Heart left ventricle (tissue), 16 donors: ENCODE measurements around the gene MCM10. TPM values are rescaled to one million over a fixed set of nuclear protein-coding genes. Genes with fewer than 3 reads are reported as not detected.
"Not testable (repeated sequence)": the region's sequence is repeated elsewhere in the genome, so short reads cannot be mapped to it uniquely, and the experiment has no call there.

Source experiments
- ATAC-seq, 4 donors: fragments of 200-7000 bp; cut with Tn5 transposase; one replicate each; pipeline ENCODE4 v1.9.1; 2020 to 2022; ENCODE audit warnings: moderate library complexity in 4 of 4, mild to moderate bottlenecking in 3 of 4, moderate number of reproducible peaks in 1 of 4
- DNase-seq, 5 donors: peaks; one replicate each; pipeline ENCODE4 v3.0.0-alpha.2; 2020
- H3K27ac ChIP-seq, 12 donors: fragments of 200-600 bp; sonication (generic) in 4 of 12; one replicate each; pipeline versions ENCODE4 v1.5.0 to v1.8.0; 2016 to 2022; ENCODE audit warnings: mild to moderate bottlenecking in 2 of 12
- H3K27me3 ChIP-seq, 9 donors: fragments of 200-600 bp; sonication (generic) in 2 of 9; one replicate each; pipeline versions ENCODE4 v1.5.1 to v1.8.0; 2016 to 2022; ENCODE audit warnings: mild to moderate bottlenecking in 3 of 9
- H3K36me3 ChIP-seq, 9 donors: fragments of 200-600 bp; sonication (generic) in 2 of 9; one replicate each; pipeline versions ENCODE4 v1.5.0 to v1.8.0; 2018 to 2022; ENCODE audit warnings: mild to moderate bottlenecking in 2 of 9
- H3K4me1 ChIP-seq, 12 donors: fragments of 200-600 bp; sonication (generic) in 4 of 12; one replicate each; pipeline versions ENCODE4 v1.5.0 to v1.8.0; 2016 to 2022; ENCODE audit warnings: mild to moderate bottlenecking in 3 of 12
- H3K4me3 ChIP-seq, 12 donors: fragments of 200-600 bp; sonication (generic) in 4 of 12; one replicate each; pipeline versions ENCODE4 v1.5.0 to v1.8.0; 2017 to 2022; ENCODE audit warnings: mild to moderate bottlenecking in 9 of 12, moderate library complexity in 4 of 12
- H3K9me3 ChIP-seq, 12 donors: fragments of 200-600 bp; sonication (generic) in 4 of 12; one replicate each; pipeline versions ENCODE4 v1.5.0 to v1.8.0; 2016 to 2022; ENCODE audit warnings: mild to moderate bottlenecking in 1 of 12
- POLR2A ChIP-seq, 2 donors: fragments of 450-650 bp; IDR thresholded peaks; one replicate each; pipeline ENCODE4 v1.6.1; 2017; ENCODE audit warnings: antibody characterized with exemption in 2 of 2, mild to moderate bottlenecking in 2 of 2, moderate library complexity in 2 of 2
- WGBS, 4 donors: extraction: QIAGEN DNeasy Blood & Tissue Kit in 2 of 4; methylation state at CpG; one replicate each; pipeline versions ENCODE4 v1.1.5 to v1.1.7; 2013 to 2018; 5-methylcytosine and 5-hydroxymethylcytosine counted together
- intact Hi-C, 10 donors: fragments of 100-400 bp; cut with DNase I; formaldehyde crosslinking; loops; one replicate each; pipeline versions ENCODE4 v1.11.1 to v1.14.2; 2022
- polyA plus RNA-seq, 2 donors: library from polyadenylated mRNA; stranded (reverse); fragments of 200-250 nt; gene quantifications; one replicate each; pipeline ENCODE4 v1.2.3, GENCODE V29; 2013
- total RNA-seq, 9 donors: library from RNA; depleted of rRNA in 2 of 9; stranded (reverse); fragments of >200 nt in 2 of 9; fragmentation: NEBNext Ultra II Directional in 3 of 9; extraction: Animal tissue kit (Norgen Biotek cat#: 25700) in 3 of 9; gene quantifications; one replicate each; pipeline versions ENCODE4 v1.1.0 to v1.2.4, GENCODE V29; 2016 to 2023
- TF ChIP-seq, protein P1 (sequence below), 12 donors: fragments of 200-600 bp; sonication (generic) in 4 of 12; IDR thresholded peaks; one replicate each; pipeline versions ENCODE4 v1.5.0 to v1.8.0; 2018 to 2022; ENCODE audit warnings: antibody characterized with exemption in 12 of 12, mild to moderate bottlenecking in 5 of 12
- donor health status: ischemic (EF 13 %, LVEDD 7.1; RV severe dilation, severe dysfunction).
- donor health status: healthy with polysubstance abuse.
- donor health status: DM: no; HTN: yes; CAD: no.
- donor health status: DM: no; HTN: no; CAD: no.
- donor health status: ischemic (EF 25% LVEDD 6.9; RV normal size, moderate dysfunction).
- donor health status: ischemic (EF 25% LVEDD 5.7; RV mildly dilated, moderate dysfunction).
- donor health status: healthy.
- donor health status: DM: yes; HTN: yes; CAD: no.
- donor health status: ischemic (EF 35%, LVEDD 5.7; RV mildly dilated, moderate dysfunction).
- donor health status: nonischemic (EF 11% LVEDD 7.7; RV severe dilation, severe dysfunction).
- donor health status: DM: yes; HTN: yes; CAD: no.
- donor health status: PGD.
- donor health status: ischemic (EF 29% LVEDD 5.4; RV normal size, mild dysfunction).
- donor health status: nonischemic (EF 23%, LVEDD 6.1; RV moderate dilation, normal function).

Gene MCM10
- total and polyA plus RNA-seq, 11 donors = 0.11 to 4.2 (median 0.24) TPM; not detected in 3

DNA sequence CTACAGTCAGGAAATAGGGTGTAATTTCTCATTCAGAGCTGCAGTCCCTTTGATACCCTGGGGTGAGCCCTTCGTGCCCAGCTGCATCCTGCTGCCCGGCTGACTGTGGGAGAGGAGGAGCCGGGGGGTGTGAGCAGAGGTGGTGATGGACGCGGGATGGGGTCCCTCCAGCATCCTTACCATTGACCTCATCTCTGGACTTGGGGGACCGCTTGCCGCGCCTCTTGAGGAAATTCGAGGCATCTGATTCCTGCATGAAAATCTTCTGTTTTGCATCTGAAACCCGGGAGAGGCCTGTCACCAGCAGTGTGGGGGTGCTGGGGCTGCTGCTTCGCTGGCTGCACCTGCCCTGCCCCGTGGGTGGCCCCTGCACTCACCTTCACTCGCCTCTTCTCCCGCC, 72.0 kb downstream of the MCM10 start:
- no peak for ATAC-seq
- DNase-seq = no peak

DNA sequence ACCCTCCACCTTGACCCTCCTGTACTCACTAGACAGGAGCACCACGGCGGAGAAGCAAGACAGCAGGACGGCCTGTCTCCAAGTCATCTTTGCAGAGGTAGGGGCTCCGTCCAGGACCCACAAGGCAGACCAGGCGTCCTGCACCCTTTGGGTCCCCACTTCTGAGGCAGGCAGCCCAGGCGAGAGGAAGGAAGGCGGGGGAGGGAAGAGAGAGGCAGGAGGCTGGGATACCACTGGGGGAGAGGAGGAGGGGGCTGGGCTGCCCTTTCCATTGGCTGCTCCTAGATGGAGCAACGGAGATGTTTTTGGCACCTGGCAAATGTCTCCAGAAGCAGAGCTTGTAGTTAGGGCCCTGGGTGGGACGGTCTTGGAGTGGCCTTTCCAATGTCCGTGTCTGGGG, 72.8 kb downstream of the MCM10 start, which contains the start of gene UCMA:
Gene UCMA, minus strand, starts transcription at position 203 of the 400 bp plus-strand sequence. Its CDS starts 116 bp downstream, at position 87.
- H3K36me3 ChIP-seq = no peaks in the 10 kb centered on the region
- 40 to 47% (median 47%) methylated on average over 10 of the region's 10 CpGs for WGBS, 4 donors
- H3K4me1 ChIP-seq = no peaks in the 10 kb centered on the region
- H3K27me3 ChIP-seq = peaks cover 0 to 14% (median 5%) of the 10 kb centered on the region in 9 donors
- intact Hi-C loops = no loop called here
- ATAC-seq (no peak), DNase-seq (no peak)
- no peaks in the 10 kb centered on the region for H3K9me3 ChIP-seq
- H3K27ac ChIP-seq = no peak within 1 kb of the TSS
- TF ChIP-seq, protein P1, sequence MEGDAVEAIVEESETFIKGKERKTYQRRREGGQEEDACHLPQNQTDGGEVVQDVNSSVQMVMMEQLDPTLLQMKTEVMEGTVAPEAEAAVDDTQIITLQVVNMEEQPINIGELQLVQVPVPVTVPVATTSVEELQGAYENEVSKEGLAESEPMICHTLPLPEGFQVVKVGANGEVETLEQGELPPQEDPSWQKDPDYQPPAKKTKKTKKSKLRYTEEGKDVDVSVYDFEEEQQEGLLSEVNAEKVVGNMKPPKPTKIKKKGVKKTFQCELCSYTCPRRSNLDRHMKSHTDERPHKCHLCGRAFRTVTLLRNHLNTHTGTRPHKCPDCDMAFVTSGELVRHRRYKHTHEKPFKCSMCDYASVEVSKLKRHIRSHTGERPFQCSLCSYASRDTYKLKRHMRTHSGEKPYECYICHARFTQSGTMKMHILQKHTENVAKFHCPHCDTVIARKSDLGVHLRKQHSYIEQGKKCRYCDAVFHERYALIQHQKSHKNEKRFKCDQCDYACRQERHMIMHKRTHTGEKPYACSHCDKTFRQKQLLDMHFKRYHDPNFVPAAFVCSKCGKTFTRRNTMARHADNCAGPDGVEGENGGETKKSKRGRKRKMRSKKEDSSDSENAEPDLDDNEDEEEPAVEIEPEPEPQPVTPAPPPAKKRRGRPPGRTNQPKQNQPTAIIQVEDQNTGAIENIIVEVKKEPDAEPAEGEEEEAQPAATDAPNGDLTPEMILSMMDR (IDR thresholded peaks at IDR 0.05) = no peak
- no peak for TF ChIP-seq POLR2A (IDR thresholded peaks at IDR 0.05)
- H3K4me3 ChIP-seq = no peak within 1 kb of the TSS

More for the DNA sequence above, 72.0 kb downstream of the MCM10 start:
- intact Hi-C loops = no loop called here
- 50 to 59% (median 53%) methylated on average over 11 to 14 of the region's 14 CpGs for WGBS, 4 donors
- no peaks in the 10 kb centered on the region for H3K9me3 ChIP-seq
- peaks cover 0 to 14% (median 5%) of the 10 kb centered on the region in 9 donors for H3K27me3 ChIP-seq
- no peak for TF ChIP-seq POLR2A (IDR thresholded peaks at IDR 0.05)
- H3K4me3 ChIP-seq = no peak overlapping the region
- no peaks in the 10 kb centered on the region for H3K36me3 ChIP-seq
- H3K4me1 ChIP-seq = no peaks in the 10 kb centered on the region
- H3K27ac ChIP-seq = no peak overlapping the region

DNA sequence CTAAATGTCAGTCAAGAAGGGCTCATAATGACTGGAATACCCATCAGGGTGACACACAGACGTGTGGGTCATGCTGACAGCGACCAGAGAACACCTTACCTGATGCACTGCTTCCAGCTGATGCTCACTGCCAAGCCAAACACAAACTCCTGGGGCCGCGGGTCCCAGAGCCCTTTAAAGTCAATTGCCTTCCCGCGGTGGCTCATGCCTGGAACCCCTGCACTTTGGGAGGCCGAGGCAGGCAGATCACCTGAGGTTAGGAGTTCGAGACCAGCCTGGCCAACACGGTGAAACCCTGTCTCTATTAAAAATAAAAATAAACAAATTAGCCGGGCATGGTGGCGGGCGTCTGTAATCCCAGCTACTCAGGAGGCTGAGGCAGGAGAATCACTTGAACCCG, 73.4 kb downstream of the MCM10 start:
- H3K4me3 ChIP-seq, H3K4me1 ChIP-seq, intact Hi-C loops, H3K36me3 ChIP-seq, H3K27ac ChIP-seq, H3K9me3 ChIP-seq, DNase-seq, ATAC-seq: not testable (repeated sequence)
- 86 to 91% (median 87%) methylated on average over 8 to 13 of the region's 13 CpGs for WGBS, 4 donors
- H3K27me3 ChIP-seq = peaks cover 0 to 14% (median 5%) of the 10 kb centered on the region in 9 donors

DNA sequence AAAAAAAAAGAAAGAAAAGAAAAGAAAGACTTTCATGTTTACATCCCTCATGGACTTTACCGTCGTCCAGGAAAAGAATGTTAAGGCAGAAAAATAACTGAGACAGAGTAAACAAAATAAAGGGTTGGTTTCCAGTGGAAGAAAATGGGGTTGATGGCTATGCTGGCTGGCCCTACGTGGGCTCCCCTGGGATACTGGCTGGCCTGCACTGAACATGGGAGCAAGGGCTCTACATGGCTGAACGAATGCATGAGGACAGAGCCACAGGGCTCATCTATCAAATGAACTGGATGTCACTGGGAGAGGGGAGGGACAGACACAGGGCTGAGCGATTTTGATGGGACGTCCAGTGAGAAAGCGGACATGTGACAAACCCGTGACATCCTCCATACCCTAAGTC, 75.3 kb downstream of the MCM10 start:
- WGBS, 4 donors = 77 to 84% (median 82%) methylated on average over 8 of the region's 8 CpGs
- H3K4me3 ChIP-seq = no peak overlapping the region
- H3K9me3 ChIP-seq = no peaks in the 10 kb centered on the region
- ATAC-seq (no peak), DNase-seq (no peak)
- H3K36me3 ChIP-seq = no peaks in the 10 kb centered on the region
- no peak overlapping the region for H3K27ac ChIP-seq
- intact Hi-C loops = no loop called here
- H3K4me1 ChIP-seq = no peaks in the 10 kb centered on the region
- peaks cover 0 to 14% (median 5%) of the 10 kb centered on the region in 9 donors for H3K27me3 ChIP-seq
- TF ChIP-seq POLR2A (IDR thresholded peaks at IDR 0.05) = no peak
- TF ChIP-seq, protein P1 (IDR thresholded peaks at IDR 0.05) = no peak

DNA sequence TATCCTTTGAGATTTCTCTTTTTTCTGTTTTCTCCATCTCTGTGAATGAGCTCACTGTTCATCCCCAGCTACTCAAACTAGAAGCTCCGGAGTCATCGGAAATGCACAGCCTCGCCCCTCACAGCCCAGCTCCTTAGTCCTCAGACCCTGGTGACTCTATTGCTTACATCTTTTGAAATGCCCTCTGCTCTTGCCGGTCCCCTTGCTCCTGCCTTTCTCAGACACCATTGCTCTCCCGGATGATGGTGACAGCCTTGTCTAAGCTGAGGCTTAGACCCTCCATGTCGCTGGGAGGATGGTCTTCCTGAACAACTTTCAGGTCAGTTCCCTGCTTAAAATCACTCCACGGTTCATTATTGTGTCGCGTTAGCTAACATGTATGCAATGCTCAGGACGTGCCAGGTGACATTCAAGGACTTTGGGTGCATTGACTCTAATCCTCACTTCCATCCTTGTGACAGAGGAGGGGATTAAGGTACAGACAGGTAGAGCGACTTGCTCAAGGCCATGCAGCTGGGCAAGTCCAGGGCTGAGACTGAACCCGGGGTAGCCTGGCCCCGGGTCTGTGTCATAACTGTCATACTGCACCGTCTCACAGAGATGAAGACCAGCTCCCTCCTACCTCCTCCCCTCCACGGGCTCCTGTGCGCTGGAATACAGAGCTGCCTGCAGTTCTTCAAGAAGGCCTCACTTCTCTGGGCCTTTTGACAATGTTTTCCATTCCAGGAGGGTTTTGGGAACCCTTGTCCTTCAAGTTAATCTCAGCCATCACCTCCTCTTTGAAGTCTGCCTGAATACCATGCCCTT, 77.1 kb downstream of the MCM10 start:
- ATAC-seq (no peak), DNase-seq (no peak)
- H3K9me3 ChIP-seq = no peaks in the 10 kb centered on the region
- H3K4me3 ChIP-seq = no peak overlapping the region
- H3K4me1 ChIP-seq = no peaks in the 10 kb centered on the region
- intact Hi-C loops = no loop called here
- TF ChIP-seq, protein P1 (IDR thresholded peaks at IDR 0.05) = no peak
- no peak for TF ChIP-seq POLR2A (IDR thresholded peaks at IDR 0.05)
- H3K27me3 ChIP-seq = peaks cover 0 to 12% (median 3%) of the 10 kb centered on the region in 9 donors
- WGBS, 4 donors = 76 to 82% (median 79%) methylated on average over 16 of the region's 16 CpGs
- H3K36me3 ChIP-seq = no peaks in the 10 kb centered on the region
- no peak overlapping the region for H3K27ac ChIP-seq
